ENCODE results near the gene ROCK2.
A peak's percentile ranks its signal among the peaks of the same experiment; 100 is the strongest.

The ROCK2 gene

GRCh38 chr2:11388262-11389051, 44.0 kb upstream of the ROCK2 start:
- no peak overlapping the region for H3K4me3 ChIP-seq (replicated peaks in 1 of 2; ENCODE audit: low read depth in 2 of 2, low read length in 2 of 2)
- TF ChIP-seq, protein P1, sequence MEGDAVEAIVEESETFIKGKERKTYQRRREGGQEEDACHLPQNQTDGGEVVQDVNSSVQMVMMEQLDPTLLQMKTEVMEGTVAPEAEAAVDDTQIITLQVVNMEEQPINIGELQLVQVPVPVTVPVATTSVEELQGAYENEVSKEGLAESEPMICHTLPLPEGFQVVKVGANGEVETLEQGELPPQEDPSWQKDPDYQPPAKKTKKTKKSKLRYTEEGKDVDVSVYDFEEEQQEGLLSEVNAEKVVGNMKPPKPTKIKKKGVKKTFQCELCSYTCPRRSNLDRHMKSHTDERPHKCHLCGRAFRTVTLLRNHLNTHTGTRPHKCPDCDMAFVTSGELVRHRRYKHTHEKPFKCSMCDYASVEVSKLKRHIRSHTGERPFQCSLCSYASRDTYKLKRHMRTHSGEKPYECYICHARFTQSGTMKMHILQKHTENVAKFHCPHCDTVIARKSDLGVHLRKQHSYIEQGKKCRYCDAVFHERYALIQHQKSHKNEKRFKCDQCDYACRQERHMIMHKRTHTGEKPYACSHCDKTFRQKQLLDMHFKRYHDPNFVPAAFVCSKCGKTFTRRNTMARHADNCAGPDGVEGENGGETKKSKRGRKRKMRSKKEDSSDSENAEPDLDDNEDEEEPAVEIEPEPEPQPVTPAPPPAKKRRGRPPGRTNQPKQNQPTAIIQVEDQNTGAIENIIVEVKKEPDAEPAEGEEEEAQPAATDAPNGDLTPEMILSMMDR (IDR thresholded peaks at IDR 0.05; ENCODE audit: low read depth, low read length) = no peak
- no peak for DNase-seq (ENCODE audit: low read depth in 2 of 2)

GRCh38 chr2:11387843-11388242, 43.4 kb upstream of the ROCK2 start:
- H3K4me3 ChIP-seq (replicated peaks in 1 of 2; ENCODE audit: low read depth in 2 of 2, low read length in 2 of 2) = no peak overlapping the region
- TF ChIP-seq, protein P1 (IDR thresholded peaks at IDR 0.05; ENCODE audit: low read depth, low read length) = no peak
- no peak for DNase-seq (ENCODE audit: low read depth in 2 of 2)

DNA sequence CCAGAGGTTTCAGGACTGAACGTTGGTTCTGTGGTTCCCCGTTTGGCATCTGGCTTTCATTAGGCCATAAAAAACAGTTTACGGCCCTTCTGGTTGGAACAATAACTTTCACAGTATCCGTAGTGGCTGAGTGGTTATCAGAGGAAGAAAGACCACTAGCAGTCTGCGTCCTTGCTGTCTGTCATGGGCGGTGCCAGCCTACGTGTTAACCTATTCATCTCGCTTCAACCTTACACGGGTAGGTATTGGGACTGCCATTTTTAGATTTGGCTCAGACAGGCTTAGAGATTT, 42.6 kb upstream of the ROCK2 start:
- no peak for DNase-seq (ENCODE audit: low read depth in 2 of 2)
- no peak overlapping the region for H3K4me3 ChIP-seq (replicated peaks in 1 of 2; ENCODE audit: low read depth in 2 of 2, low read length in 2 of 2)
- TF ChIP-seq, protein P1 (IDR thresholded peaks at IDR 0.05; ENCODE audit: low read depth, low read length) = no peak

DNA sequence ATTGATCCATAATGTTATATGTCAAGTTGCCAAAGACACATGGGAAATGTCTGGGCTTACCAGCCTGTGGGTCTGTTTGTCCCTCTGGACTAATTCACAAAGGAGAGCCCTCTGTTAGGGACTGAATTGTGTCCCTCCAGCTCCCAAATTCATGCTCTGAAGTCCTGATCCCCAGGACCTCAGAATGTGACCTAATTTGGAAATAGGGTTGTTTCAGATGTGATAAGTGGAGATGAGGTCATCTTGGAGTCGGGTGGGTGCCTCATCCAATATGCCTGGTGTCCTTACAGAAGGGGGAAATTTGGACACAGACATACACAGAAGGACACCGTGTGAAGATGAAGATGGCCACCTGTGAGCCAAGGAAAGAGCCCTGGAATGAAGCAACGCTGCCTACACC, 41.4 kb upstream of the ROCK2 start:
- DNase-seq (ENCODE audit: low read depth in 2 of 2) = no peak
- TF ChIP-seq, protein P1 (IDR thresholded peaks at IDR 0.05; ENCODE audit: low read depth, low read length) = no peak
- H3K4me3 ChIP-seq (replicated peaks in 1 of 2; ENCODE audit: low read depth in 2 of 2, low read length in 2 of 2) = no peak overlapping the region

GRCh38 chr2:11385216-11385615, 40.8 kb upstream of the ROCK2 start:
- H3K4me3 ChIP-seq (replicated peaks in 1 of 2; ENCODE audit: low read depth in 2 of 2, low read length in 2 of 2) = no peak overlapping the region
- TF ChIP-seq, protein P1 (IDR thresholded peaks at IDR 0.05; ENCODE audit: low read depth, low read length) = no peak
- DNase-seq (ENCODE audit: low read depth in 2 of 2) = no peak

DNA sequence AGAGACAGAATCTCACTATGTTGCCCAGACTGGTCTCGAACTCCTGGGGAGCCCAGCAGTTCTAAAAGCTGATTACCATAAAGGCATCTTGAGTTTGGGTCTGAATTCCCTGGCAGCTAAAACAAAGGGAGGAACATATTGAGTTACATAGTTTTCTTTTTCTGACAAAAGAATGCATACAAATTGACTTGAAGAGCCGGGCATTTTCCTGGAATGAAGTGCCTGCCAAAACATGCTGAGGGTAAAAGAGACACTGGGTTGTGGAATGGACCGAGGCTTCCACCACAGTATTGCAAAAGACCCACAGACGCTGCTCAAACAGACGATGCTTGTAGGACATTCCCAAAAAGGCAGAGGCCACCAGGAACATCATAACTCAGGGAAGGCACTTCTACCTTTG, 35.1 kb upstream of the ROCK2 start:
- peak; percentile 18 to 82 for DNase-seq (ENCODE audit: low read depth in 2 of 2)
- no peak overlapping the region for H3K4me3 ChIP-seq (replicated peaks in 1 of 2; ENCODE audit: low read depth in 2 of 2, low read length in 2 of 2)

More for the DNA sequence above, 35.1 kb upstream of the ROCK2 start:
- TF ChIP-seq, protein P1 (IDR thresholded peaks at IDR 0.05; ENCODE audit: low read depth, low read length) = no peak
